Mesendoderm (in vitro differentiated cells): ENCODE measurements around the gene BRD9.
"Not testable (repeated sequence)": the region's sequence is repeated elsewhere in the genome, so short reads cannot be mapped to it uniquely, and the experiment has no call there.

ENCODE experiments used
- DNase-seq: peaks from one replicate; pipeline ENCODE4 v3.0.0; 2013
- H2AK5ac ChIP-seq: 2 replicates; pipeline ENCODE4 v1.6.1; 2013; ENCODE audit warnings: low read length, inconsistent platforms
- H2BK120ac ChIP-seq: 2 replicates; pipeline ENCODE4 v1.6.1; 2013; ENCODE audit warnings: low read depth, mild to moderate bottlenecking, low read length, moderate library complexity, mixed read lengths
- H2BK15ac ChIP-seq: replicated peaks from 2 replicates; pipeline ENCODE4 v1.6.1; 2013; ENCODE audit warnings: low read depth, mild to moderate bottlenecking, moderate library complexity
- H2BK5ac ChIP-seq: 2 replicates; pipeline ENCODE4 v1.6.1; 2013; ENCODE audit warnings: low read length, inconsistent platforms
- H3K18ac ChIP-seq: 2 replicates; pipeline ENCODE4 v1.6.1; 2013; ENCODE audit warnings: mild to moderate bottlenecking, low read length, mixed read lengths
- H3K23ac ChIP-seq: one replicate; pipeline ENCODE4 v1.6.1; 2013; ENCODE audit warnings: low read length
- H3K27ac ChIP-seq: 2 replicates; pipeline ENCODE4 v1.5.1; 2013; ENCODE audit warnings: low read depth, mild to moderate bottlenecking, inconsistent platforms, low read length, moderate library complexity
- H3K27me3 ChIP-seq: 2 replicates; pipeline ENCODE4 v1.6.1; 2013; ENCODE audit warnings: low read length, control low read depth, mild to moderate bottlenecking, inconsistent platforms; ENCODE audit not compliant: insufficient read depth, poor library complexity
- H3K36me3 ChIP-seq: 2 replicates; pipeline ENCODE4 v1.6.1; 2013; ENCODE audit warnings: low read length, inconsistent platforms; ENCODE audit not compliant: control insufficient read depth, insufficient read depth
- H3K4ac ChIP-seq: one replicate; pipeline ENCODE4 v1.6.1; 2013; ENCODE audit warnings: low read depth, mild to moderate bottlenecking, low read length, moderate library complexity
- H3K4me1 ChIP-seq: 2 replicates; pipeline ENCODE4 v1.6.1; 2013; ENCODE audit warnings: low read depth, low read length, inconsistent platforms; ENCODE audit not compliant: control insufficient read depth
- H3K4me2 ChIP-seq: 2 replicates; pipeline ENCODE4 v1.6.1; 2013; ENCODE audit warnings: low read length
- H3K4me3 ChIP-seq: 2 replicates; pipeline ENCODE4 v1.5.1; 2013; ENCODE audit warnings: mild to moderate bottlenecking, low read length
- H3K56ac ChIP-seq: one replicate; pipeline ENCODE4 v1.6.1; 2013; ENCODE audit warnings: low read length
- H3K79me1 ChIP-seq: 2 replicates; pipeline ENCODE4 v1.6.1; 2013; ENCODE audit warnings: low read length, inconsistent platforms
- H3K79me2 ChIP-seq: 2 replicates; pipeline ENCODE4 v1.6.1; 2013; ENCODE audit warnings: mild to moderate bottlenecking, low read length; ENCODE audit not compliant: control insufficient read depth, insufficient read depth
- H3K9ac ChIP-seq: 2 replicates; pipeline ENCODE4 v1.6.1; 2013; ENCODE audit warnings: low read length, inconsistent platforms
- H4K5ac ChIP-seq: one replicate; pipeline ENCODE4 v1.6.1; 2013; ENCODE audit warnings: low read length
- H4K8ac ChIP-seq: one replicate; pipeline ENCODE4 v1.6.1; 2013; ENCODE audit warnings: low read depth, mild to moderate bottlenecking, control low read depth, low read length, moderate library complexity
- WGBS: extraction: QIAGEN DNeasy Blood & Tissue Kit; methylation state at CpG from one replicate; pipeline ENCODE4 v1.1.7; 2013; ENCODE audit warnings: low lambda C conversion rate, missing lambda C conversion rate; ENCODE audit not compliant: insufficient coverage; ENCODE audit errors: extremely low coverage; 5-methylcytosine and 5-hydroxymethylcytosine counted together

Gene BRD9

DNA sequence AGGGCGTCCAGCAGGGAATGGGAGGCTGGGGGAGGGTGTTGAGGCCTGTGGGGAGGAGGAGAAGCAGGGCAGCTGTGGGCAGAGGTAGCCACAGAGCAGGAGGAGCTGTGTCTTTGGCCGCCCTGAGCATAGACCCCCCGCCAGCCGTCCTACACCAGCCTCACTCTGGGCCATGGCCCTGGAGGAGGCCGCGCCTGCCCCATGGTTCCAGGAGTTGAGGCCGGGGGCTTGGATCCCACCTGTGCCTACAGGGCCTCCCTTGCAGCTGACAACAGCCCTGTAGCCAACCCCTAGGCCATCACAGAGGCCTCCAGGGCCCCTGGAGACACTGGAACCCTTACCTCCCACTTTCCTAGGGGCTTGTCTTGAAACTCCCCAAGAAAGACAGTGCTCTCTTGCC, 44.9 kb downstream of the BRD9 start:
- H3K56ac ChIP-seq, H3K4me1 ChIP-seq, H3K4ac ChIP-seq, H3K23ac ChIP-seq, H3K27ac ChIP-seq, DNase-seq, H3K4me3 ChIP-seq, H3K27me3 ChIP-seq, H2BK5ac ChIP-seq, H2BK15ac ChIP-seq, H2AK5ac ChIP-seq, H3K36me3 ChIP-seq, H4K8ac ChIP-seq, H4K5ac ChIP-seq, H3K9ac ChIP-seq, H3K4me2 ChIP-seq, H3K18ac ChIP-seq, H3K79me1 ChIP-seq, H2BK120ac ChIP-seq, H3K79me2 ChIP-seq: not testable (repeated sequence)
- no CpG with 5 or more reads among the region's 7 CpGs for WGBS

DNA sequence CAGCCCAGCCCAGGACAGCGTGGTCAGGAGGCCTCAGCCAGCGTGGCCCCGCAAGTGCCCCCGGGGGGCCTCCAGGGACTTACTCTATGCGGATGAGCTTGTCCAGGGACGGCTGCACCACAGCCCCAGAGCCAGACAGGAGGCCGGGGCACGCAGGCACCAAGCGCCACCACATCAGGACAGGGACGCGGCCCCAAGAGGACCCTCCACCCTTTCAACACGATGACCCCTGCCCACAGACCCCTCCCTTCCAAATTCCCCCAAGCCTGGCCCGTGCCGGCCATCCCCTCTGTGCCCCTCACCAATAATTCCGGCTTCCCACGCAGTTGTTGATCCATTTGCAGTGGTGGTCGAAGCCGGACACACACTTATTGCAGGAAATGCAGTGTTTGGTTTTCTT, 45.4 kb downstream of the BRD9 start:
- not testable (repeated sequence) for DNase-seq, H3K56ac ChIP-seq, H3K18ac ChIP-seq, H3K4ac ChIP-seq, H2BK15ac ChIP-seq, H3K23ac ChIP-seq, H3K4me3 ChIP-seq, H3K79me1 ChIP-seq, H3K4me2 ChIP-seq, H3K27me3 ChIP-seq, H4K8ac ChIP-seq, H3K9ac ChIP-seq, H3K4me1 ChIP-seq, H2BK120ac ChIP-seq, H3K79me2 ChIP-seq, H3K27ac ChIP-seq, H3K36me3 ChIP-seq, H2AK5ac ChIP-seq, H2BK5ac ChIP-seq, H4K5ac ChIP-seq
- no CpG with 5 or more reads among the region's 18 CpGs for WGBS

DNA sequence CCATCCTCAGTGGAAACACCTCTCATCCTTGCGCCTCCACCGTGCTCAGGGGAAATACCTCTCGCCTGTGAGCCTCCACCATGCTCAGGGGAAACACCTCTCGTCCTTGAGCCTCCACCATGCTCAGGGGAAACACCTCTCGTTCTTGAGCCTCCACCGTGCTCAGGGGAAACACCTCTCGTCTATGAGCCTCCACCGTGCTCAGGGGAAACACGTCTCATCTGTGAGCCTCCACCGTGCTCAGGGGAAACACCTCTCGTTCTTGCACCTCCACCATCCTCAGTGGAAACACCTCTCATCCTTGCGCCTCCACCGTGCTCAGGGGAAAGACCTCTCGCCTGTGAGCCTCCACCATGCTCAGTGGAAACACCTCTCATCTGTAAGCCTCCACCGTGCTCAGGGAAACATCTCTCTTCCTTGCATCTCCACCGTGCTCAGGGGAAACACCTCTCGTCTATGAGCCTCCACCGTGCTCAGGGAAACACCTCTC, 46.0 kb downstream of the BRD9 start:
- not testable (repeated sequence) for H3K79me1 ChIP-seq, H4K5ac ChIP-seq, H3K4me2 ChIP-seq, H3K79me2 ChIP-seq, H3K23ac ChIP-seq, H2BK120ac ChIP-seq, H3K9ac ChIP-seq, H3K36me3 ChIP-seq, H3K4ac ChIP-seq, H3K4me1 ChIP-seq, H2AK5ac ChIP-seq, H3K56ac ChIP-seq, H3K27ac ChIP-seq, H3K27me3 ChIP-seq, H4K8ac ChIP-seq, H3K4me3 ChIP-seq, DNase-seq, H2BK5ac ChIP-seq, H3K18ac ChIP-seq, H2BK15ac ChIP-seq
- no CpG with 5 or more reads among the region's 18 CpGs for WGBS

DNA sequence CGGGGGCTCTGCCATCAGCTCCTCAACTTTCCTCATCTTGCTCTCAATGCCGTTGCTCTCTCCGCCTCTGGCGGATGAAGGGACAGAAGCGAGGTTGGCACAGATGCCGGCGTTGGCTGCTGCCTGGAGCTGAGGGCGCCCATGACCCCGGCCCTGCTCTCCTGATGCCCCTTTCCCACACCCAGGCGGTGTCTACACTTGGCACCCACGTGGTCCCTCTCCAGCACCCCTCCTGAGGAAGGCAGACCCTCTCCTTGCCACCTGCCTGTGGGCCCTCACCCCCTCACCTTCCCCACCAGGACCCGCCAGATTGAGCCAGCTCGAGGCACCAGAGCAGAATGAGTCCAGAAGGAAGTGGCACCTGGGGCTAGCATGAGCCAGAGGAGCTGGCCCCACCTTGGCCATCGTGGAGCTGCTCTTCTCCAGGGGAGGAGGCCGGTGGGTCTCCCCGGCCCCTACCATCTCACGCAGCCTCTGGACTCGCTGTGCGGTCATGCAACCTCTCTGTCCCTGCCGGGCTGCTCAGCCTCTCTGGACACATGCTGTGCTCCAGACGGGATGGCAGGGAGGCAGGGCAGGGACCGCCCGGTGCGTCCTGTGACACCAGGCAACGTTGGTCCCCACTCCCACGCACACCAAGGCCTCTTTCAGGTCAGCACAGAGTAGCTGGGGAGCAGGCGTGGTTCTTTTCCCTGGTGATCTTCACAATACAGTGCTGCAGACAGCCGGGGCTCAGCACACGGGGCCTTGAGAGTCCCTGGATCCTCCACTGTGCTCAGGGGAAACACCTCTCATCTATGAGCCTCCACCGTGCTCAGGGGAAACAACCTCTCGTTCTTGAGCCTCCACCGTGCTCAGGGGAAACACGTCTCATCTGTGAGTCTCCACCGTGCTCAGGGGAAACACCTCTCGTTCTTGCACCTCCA, 46.7 kb downstream of the BRD9 start:
- not testable (repeated sequence) for H4K8ac ChIP-seq, H3K56ac ChIP-seq, H4K5ac ChIP-seq, H3K79me1 ChIP-seq, H2BK15ac ChIP-seq, H2AK5ac ChIP-seq, H3K4me2 ChIP-seq, H3K4me1 ChIP-seq, H3K9ac ChIP-seq, H2BK120ac ChIP-seq, DNase-seq, H2BK5ac ChIP-seq, H3K36me3 ChIP-seq, H3K4me3 ChIP-seq, H3K4ac ChIP-seq, H3K23ac ChIP-seq, H3K27ac ChIP-seq, H3K79me2 ChIP-seq, H3K18ac ChIP-seq, H3K27me3 ChIP-seq
- no CpG with 5 or more reads among the region's 35 CpGs for WGBS

DNA sequence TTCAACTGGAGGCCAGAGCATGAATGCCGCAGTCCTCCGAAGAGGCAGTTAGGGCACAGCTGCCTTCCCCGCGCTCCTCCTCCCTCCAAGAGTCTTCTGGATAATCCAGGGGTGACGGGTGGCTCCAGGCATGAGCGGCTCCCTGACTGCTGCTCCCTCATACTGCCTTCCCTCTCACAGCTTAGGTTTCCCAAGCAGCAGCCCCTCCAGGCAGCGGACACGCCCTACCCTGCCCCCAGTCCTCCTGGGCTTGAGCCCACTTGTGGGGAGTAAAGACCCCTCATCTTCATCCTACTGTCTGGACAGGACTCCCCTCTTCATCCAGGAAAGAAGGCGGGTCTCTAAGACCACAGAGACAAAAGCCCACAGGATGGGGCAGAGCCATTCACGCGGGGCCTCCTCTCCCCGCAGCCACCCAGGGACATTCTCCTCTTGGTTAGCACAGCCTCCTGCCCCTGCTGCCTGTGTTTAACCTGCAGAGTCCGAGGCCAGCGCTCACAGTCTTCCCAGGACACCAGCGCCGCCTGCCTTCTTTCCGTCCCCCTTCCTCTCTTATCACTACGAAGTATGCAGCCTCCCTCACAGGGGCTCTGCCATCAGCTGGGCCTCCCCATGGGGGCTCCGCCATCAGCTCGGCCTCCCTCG, 47.4 kb downstream of the BRD9 start:
- H3K4ac ChIP-seq, H3K27me3 ChIP-seq, H3K4me2 ChIP-seq, H2BK120ac ChIP-seq, H3K56ac ChIP-seq, H3K79me2 ChIP-seq, H4K8ac ChIP-seq, H3K18ac ChIP-seq, H3K4me1 ChIP-seq, H3K4me3 ChIP-seq, H3K9ac ChIP-seq, H3K23ac ChIP-seq, H3K79me1 ChIP-seq, H2BK5ac ChIP-seq, H3K27ac ChIP-seq, H2BK15ac ChIP-seq, DNase-seq, H3K36me3 ChIP-seq, H2AK5ac ChIP-seq, H4K5ac ChIP-seq: not testable (repeated sequence)
- no CpG with 5 or more reads among the region's 21 CpGs for WGBS
